Right ventricle myocardium superior (tissue), 1 donor: Measurements from ENCODE around the gene TMEM248. TPM values are rescaled to one million over a fixed set of nuclear protein-coding genes. Genes with fewer than 3 reads are reported as not detected.
"Not testable (repeated sequence)": the region's sequence is repeated elsewhere in the genome, so short reads cannot be mapped to it uniquely, and the experiment has no call there.

ENCODE experiments used
- ATAC-seq: fragments of 200-7000 bp; cut with Tn5 transposase; one replicate; pipeline ENCODE4 v1.9.1; 2020; ENCODE audit warnings: mild to moderate bottlenecking; ENCODE audit not compliant: poor library complexity
- DNase-seq: peaks from one replicate; pipeline ENCODE4 v3.0.0-alpha.2; 2020
- intact Hi-C: fragments of 100-400 bp; cut with DNase I; formaldehyde crosslinking; loops from one replicate; pipeline ENCODE4 v1.11.2; 2022
- total RNA-seq: library from RNA; stranded (reverse); fragmentation: NEBNext Ultra II Directional; extraction: Animal tissue kit (Norgen Biotek cat#: 25700); gene quantifications from one replicate; pipeline ENCODE4 v1.2.1, GENCODE V29; 2021
- donor health status: DM: no; HTN: yes; CAD: no; lungs with severe emphysema.

TMEM248 gene
- total RNA-seq, 1 donor from 2014 or later, result 37.1 TPM

DNA sequence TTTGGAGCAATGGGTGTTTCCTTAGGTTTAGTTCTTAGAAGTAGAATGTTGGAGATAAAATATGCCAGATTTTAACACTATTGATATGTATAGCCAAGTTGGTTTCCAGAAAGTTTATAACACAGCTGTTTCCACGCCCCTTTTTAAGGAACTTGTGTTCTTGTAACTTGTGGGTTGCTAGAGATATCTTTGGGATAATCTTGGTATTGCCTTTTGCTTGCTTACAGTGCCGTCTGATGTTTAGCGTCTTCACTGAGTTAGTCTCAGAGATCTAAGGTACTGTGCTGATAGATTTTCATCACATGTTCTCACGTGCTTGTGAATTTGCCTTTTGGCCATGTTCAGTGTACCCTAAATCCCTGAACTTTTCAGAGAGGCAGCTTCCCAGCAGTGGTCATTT is 12.4 kb downstream of the TMEM248 start:
- intact Hi-C loops, result no loop called here
- DNase-seq (no peak), ATAC-seq (no peak)

DNA sequence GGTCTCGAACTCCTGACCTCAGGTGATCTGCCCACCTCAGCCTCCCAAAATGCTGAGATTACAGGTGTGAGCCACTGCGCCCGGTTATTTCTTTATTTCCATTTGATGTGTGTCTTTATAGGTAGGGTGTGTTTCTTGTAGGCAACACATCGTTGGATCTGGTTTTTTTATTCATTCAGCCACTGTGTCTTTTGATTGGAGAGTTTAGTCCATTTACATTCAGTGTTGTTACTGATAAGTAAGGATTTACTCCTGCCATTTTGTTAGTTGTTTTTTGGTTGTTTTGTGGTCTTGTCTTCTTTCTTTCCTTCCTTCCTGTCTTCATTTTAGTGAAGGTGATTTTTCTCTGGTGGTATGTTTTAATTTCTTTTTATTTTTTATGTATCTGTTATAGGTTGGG is 16.9 kb downstream of the TMEM248 start:
- no peak for DNase-seq
- intact Hi-C loops, result no loop called here
- ATAC-seq, result no peak

DNA sequence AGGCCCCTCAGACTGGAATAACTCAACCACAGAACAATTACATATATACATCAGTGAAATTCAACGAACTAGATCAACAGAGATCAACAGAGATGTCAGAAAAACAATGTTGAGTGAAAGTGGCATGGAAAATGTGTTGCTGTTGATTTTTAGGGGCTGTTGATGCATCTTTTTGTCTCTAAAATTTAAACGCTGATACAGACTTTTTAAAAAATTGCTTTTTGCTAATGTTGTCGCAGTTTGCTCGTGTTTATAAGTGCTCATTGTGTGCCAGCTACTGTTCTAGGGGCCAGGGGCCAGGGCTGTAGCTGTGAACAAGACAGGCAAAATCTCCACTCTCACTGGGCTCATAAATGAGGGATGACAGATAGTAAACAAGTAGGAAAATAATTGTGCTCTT is 18.3 kb downstream of the TMEM248 start:
- no peak for ATAC-seq
- DNase-seq, result no peak
- intact Hi-C loops, result no loop called here

DNA sequence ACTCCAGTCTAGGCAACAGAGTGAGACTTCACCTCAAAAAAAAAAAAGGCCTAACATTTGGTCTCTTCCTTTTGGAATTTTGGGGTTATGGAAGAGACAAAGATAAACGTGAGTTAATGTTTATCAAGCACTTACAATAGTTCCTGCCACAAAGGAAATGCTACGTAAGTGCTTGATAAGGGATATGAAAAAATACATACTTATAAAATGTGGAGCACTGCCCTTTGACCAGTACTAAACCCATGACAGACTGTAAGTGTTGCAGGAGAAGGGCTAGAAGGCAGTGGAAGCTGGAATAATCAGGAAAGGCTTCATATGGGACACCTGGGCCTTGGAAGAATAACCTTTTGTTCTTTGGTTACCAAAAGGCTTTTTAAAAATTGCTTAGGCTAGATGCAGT is 25.5 kb downstream of the TMEM248 start:
- intact Hi-C loops, result no loop called here
- no peak for ATAC-seq
- no peak for DNase-seq

DNA sequence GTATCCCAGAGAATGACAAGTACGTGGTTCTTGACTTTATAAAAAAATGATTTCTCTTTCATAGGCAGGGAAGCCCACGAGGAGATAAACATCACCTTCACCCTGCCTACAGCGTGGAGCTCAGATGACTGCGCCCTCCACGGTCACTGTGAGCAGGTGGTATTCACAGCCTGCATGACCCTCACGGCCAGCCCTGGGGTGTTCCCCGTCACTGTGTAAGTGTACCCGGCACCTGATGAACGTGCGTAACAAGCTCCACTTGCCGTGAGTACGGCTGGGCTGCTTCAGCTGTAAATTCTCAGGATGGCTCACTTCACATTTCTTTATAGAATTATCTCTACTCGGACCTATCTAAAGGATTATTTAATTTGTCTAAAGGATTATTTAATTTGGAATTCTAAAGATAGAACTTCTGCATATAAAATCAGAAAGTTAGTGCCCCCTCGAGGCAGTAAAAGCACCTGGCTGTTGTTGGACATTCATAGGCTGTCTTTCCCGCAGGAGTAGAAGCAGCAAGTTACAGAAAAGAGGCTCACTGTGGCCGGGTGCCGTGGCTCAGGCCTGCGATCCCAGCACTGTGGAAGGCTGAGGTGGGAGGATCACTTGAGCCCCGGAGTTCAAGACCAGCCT is 27.6 kb downstream of the TMEM248 start:
- intact Hi-C loops, result no loop called here
- no peak for DNase-seq
- no peak for ATAC-seq

DNA sequence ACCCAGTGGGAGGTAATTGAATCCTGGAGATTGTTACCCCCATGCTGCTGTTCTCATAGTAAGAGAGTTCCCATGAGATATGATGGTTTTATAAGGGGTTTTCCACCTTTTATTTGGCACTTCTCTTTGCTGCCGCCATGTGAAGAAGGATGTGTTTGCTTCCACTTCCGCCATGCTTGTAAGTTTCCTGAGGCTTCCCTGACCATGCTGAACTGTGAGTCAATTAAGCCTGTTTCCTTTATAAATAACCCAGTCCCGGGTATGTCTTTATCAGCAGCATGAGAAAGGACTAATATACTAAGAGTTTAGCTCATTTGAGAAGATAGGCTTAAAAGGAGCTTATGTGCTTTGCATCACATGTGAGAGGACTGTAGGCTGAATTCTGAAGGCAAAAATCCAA is 29.3 kb downstream of the TMEM248 start:
- no peak for ATAC-seq
- DNase-seq, result no peak
- intact Hi-C loops, result no loop called here

DNA sequence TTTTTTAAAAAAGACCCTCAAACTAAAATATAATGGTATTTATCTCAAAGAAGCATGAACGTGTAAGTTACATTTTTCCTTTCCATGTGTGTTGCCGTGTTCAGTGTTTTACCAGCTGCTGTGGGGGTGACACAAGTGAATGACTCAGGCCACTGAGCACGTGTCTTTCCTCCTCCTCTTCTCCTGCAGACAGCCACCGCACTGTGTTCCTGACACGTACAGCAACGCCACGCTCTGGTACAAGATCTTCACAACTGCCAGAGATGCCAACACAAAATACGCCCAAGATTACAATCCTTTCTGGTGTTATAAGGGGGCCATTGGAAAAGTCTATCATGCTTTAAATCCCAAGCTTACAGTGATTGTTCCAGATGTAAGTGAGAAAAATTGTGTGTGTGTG is 29.7 kb downstream of the TMEM248 start:
- intact Hi-C loops, result no loop called here
- ATAC-seq (no peak), DNase-seq (no peak)

DNA sequence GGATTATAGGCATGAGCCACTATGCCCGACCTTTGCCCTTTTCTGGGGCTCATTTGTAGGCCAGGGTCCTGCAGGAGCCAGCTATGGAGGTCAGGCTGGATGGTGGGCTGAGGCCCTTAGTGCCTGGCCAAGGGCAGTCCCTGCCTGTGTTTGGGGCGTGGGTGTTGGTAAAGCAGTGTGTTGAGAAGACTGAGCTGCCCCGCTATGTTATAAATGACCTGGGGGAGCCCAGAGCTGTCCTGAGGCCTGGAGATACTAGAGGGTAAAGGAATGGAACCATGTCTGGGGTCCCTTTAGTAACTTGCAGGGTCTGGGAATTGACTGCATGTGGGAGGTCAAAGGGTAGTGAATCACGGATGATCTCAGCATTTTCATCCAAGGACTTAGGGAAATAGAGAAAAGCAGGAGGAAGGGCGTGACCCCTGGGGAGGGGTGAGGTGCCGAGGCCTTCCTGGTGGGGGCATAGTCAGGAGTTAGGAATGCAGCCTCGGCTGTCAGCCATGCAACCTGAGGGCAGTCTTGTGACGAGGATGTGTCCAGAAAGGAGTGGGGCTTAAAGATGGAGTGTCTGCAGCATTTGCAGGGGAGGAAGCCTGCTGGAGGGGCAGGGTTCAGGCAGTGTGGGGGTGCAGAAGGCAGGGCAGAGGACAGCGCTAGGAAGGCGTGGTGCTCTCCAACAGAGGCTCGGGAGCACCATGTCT is 31.5 kb downstream of the TMEM248 start:
- no peak for DNase-seq
- intact Hi-C loops, result no loop called here
- ATAC-seq, result no peak

DNA sequence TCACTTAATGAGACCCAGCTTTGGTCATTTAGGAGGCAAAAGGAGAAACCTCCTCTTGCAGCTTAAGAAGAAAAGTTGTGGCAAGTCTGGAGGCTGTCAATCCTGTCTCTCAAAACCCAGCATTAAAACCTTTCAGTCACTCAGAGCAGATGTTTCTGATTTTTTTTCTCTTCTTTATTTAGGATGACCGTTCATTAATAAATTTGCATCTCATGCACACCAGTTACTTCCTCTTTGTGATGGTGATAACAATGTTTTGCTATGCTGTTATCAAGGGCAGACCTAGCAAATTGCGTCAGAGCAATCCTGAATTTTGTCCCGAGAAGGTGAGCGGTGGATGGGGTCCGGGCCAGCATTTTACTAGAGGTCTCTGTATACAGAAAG is 32.0 kb downstream of the TMEM248 start:
- no peak for ATAC-seq
- intact Hi-C loops, result no loop called here

DNA sequence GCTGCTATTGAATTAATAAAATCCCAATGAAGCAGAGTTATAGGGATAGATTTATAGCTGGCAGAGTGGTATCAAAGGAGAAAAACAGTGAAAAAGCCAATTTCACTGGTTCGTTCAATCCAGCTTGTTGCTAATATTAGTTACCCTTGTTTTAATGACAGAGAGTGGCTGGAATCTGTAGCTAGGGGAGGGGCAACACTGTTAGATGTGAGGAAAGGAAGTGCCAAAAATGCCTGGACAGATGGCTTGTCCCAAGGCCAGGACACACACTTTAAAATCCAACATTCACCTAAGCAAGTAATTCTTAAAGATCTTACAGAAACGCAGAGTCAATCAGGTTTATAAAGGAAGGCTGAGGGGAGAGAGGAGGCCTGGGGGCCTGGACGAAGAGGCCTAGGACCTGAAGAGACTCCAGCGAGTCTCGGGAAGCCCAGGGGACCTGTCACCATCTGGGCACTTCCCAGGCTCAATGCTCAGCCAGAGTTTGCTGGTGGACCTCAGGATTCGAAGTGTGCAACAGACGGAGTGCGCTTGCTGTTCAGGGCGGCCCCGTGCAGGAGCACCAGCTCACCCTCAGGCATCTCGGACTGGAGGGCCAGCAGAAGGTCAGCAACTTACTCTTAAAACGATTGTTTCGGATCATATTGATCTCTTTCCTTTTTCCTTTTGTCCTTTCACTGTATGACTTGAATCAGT is 36.7 kb downstream of the TMEM248 start:
- peak; percentile 52 for ATAC-seq
- DNase-seq, result no peak
- intact Hi-C loops, result no loop called here

More for the DNA sequence above, 32.0 kb downstream of the TMEM248 start:
- no peak for DNase-seq

DNA sequence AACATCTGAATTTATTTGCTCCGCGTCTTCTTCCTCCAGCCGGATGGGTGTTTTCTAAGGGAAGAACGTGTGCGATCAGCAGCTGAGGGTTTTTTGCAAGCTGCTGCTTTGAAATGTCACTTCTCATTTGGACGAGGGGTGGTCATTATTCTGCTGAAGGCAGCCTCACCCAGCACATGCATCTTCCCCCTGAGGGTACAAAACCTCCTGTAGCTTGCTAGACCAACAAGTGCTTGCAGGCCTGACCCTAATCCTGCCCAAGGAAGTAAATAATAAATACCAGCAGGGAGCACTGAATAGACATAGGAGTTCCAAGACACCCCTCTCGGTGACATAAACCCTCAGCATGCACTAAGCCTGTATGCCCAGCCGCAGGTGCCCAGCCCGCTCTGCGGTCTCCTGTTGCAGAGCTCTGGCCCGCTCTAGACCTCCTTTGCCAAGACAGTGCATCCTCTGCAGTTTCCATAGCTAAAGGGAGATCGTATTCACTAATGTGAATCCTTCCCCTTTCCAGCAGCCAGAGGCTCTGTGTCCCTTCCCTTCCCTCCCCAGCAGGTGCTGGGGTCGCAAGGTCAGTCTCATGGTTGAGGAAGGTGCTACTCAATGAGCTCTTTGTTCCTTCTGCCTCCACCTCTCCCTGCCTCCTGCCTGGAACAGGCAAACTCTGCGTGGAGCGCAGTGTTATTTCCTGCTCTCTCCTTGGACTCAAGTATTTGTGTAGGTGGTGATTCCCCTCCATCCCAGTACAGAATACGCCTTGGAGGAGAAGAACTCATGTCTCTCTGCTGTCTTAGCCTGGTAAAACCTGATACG is 37.7 kb downstream of the TMEM248 start:
- ATAC-seq, result no peak
- intact Hi-C loops, result no loop called here
- no peak for DNase-seq

DNA sequence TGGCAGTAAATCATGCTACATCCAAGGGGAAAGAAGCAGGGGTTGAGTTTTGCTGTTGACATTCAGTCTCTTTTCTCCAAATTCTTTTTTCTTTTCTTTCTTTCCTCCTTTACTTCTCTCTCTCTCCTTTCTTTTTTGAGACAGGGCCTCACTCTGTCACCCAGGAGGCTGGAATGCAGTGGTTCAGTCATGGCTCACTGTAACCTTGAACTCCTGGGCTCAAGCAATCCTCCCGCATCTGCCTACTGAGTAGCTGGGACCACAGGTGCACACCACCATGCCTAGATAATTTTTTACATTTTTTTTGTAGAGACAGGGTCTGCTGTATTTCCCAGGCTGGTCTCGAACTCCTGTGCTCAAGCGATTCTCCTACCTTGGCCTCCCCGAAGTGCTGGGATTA is 39.2 kb downstream of the TMEM248 start:
- ATAC-seq (no peak), DNase-seq (no peak)
- intact Hi-C loops, result no loop called here

DNA sequence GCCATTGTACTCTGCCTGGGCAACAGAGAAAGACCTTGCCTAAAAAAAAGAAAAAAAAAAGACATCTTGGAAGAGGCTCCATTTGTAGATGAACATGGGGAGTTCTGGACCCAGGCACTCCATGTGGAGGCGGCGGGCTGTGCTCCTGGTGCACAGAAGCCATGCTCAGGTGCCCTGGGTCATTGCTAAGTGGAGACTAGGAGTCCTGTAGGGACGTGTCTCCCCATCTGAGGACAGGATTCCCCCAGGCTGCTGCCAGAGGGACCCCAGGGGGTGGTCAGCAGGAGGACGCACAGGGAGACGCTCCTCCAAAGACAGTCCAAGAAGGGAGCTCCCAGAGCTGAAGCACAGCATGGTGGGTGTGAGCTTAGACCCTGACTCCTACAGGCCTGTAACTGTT is 40.1 kb downstream of the TMEM248 start:
- intact Hi-C loops, result no loop called here
- DNase-seq (no peak), ATAC-seq (no peak)

DNA sequence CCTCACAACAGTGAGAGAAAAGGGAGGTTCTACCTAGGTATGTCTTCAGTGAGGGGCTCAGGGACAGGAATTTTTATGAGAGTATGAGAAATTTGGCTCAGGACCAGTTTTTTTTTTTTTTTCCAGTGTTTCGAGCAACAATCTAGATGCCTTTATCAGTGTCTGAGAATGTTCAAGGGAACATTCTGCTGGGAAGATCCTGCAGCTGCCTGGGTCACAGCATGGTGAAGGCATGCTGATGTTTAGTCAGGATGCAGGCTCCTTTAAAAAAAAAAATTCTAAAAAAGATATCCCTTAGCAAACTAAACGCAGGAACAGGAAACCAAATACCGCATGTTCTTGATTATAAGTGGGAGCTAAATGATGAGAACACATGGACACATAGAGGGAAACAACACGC is 43.4 kb downstream of the TMEM248 start:
- ATAC-seq, result no peak

DNA sequence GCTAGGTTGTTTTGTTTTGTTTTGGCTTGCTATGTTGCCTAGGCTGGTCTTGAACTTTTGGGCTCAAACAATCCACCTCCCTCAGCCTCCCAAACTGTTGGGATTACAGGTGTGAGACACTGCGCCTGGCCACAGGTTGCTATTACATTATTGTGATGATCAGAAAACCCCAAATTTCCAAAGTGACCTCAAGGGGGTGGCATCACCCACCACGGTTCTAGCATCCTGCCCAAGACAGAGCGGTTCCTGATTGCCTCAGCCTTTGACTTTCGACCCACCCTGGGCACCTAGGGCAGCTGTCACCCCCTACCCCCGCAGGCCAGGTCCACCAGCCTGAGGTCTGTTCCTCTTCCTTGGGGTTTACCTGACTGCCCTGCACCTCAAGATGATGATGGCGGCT is 46.0 kb downstream of the TMEM248 start:
- intact Hi-C loops, result no loop called here
- ATAC-seq (no peak), DNase-seq (no peak)

More for the DNA sequence above, 43.4 kb downstream of the TMEM248 start:
- no peak for DNase-seq
- intact Hi-C loops, result no loop called here

DNA sequence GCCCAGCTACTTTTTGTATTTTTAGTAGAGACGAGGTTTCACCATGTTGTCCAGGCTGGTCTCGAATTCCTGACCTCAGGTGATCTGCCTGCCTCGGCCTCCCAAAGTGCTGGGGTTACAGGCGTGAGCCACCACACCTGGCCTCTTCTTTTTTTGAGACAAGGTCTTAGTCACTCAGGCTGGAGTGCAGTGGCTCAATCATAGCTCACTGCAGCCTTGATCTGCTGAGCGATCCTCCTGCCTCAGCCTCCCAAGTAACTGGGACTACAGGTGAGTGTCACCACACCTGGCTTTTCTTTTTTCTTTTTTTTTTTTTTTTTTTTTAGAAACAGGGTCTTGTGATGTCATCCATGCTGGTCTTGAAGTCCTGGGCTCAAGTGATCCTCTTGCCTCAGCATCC is 48.0 kb downstream of the TMEM248 start:
- DNase-seq, ATAC-seq, intact Hi-C loops: not testable (repeated sequence)

DNA sequence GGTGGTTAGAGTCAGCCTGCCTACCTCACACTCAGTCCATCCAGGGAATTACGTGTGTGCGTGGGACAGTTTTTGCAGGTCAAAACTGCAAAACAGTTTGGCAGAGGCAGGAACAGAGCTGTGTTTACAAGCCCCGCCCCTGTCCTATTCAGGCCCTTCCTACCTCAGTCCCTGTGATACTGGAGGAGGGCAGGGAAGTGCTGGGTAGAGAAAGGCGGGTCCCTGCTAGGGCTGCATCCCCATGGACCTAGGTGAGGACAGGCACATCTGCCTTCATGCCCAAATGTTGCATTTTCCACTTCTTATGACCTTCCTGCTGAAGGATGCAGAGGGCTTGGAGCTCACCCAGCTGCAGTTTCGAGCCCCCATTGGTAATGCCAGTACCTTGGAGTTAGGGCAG is 49.3 kb downstream of the TMEM248 start:
- DNase-seq (no peak), ATAC-seq (no peak)
- intact Hi-C loops, result no loop called here

DNA sequence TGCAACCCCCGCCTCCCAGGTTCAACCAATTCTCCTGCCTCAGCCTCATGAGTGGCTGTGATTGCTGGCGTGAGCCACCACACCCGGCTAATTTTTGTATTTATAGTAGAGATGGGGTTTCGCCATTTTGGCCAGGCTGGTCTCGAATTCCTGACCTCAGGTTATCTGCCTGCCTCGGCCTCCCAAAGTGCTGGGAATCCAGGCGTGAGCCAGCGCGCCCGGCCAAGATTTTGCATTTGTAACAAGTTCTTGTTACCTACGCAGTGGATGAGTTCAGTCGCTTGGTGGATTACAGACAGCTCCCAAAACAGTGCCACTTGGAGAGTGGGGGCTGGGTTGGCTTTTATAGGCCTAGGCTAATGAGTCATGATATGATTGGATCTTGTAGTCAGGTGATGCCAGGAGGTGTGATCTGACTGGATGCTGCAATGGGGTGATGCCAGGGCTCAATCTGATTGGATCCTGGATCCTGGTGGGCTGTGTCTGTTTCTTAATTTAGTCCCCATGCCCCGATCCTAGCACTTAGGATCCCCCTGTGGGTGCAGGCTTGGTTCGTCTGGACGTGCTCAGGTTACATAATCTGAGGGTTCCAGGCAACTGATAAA is 54.1 kb downstream of the TMEM248 start:
- no peak for ATAC-seq
- intact Hi-C loops, result no loop called here
- no peak for DNase-seq

DNA sequence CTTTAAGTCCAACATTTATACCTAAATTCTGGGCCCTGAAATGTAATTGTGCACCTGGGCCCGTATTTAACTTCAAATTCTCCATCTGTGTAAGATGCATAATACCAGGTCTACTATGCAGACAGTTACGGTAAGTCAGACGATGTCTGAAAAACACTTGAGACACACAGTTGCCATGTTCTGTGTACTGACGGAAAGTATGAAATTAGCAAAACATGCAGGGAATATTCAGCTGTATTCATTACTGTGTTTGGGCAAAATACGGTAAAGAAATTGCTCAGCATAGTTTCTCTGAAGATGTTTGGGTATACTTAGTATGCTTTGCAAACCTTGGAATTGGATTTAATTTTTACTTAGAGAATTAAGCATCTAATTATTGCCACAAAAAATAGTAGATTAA is 57.3 kb downstream of the TMEM248 start:
- intact Hi-C loops, ATAC-seq, DNase-seq: not testable (repeated sequence)
